PC-3 (cell line): Measurements from ENCODE around the gene KRT5. TPM values are rescaled to one million over a fixed set of nuclear protein-coding genes. Genes with fewer than 3 reads are reported as not detected.

Experiments
- ATAC-seq: fragments of 200-7000 bp; cut with Tn5 transposase; 2 replicates; pipeline ENCODE4 v1.9.1; 2020; ENCODE audit warnings: mild to moderate bottlenecking, moderate library complexity
- BruUV-seq: library from RNA; stranded (reverse); fragments of 400-500 nt; replicated peaks from 2 replicates; lab custom pipeline; 2021; lab: Mats Ljungman, UMichigan
- CTCF ChIA-PET: fragments of 300-600 bp; sonication (Branson Sonifier 250); formaldehyde crosslinking; loops from one replicate; lab custom pipeline; 2022; ENCODE audit warnings: antibody characterized with exemption; lab: Charles Lee
- POLR2A ChIA-PET: fragments of 300-600 bp; sonication (Branson Sonifier 250); formaldehyde crosslinking; loops from one replicate; lab custom pipeline; 2022; ENCODE audit warnings: antibody characterized with exemption; ENCODE audit not compliant: unreplicated experiment; lab: Charles Lee
- DNase-seq: peaks from one replicate; pipeline ENCODE4 v3.0.0-alpha.2; 2015
- H2AFZ ChIP-seq: fragments of 300-600 bp; sonication (generic); 2 replicates; pipeline ENCODE4 v1.6.0; 2016; ENCODE audit warnings: antibody characterized with exemption, low read length
- H3F3A ChIP-seq: fragments of 300-600 bp; sonication (generic); one replicate; pipeline ENCODE4 v1.6.0; 2017; ENCODE audit warnings: antibody characterized with exemption, low read length, control low read depth, mild to moderate bottlenecking; ENCODE audit not compliant: unreplicated experiment
- H3K27ac ChIP-seq: fragments of 300-600 bp; sonication (generic); 2 replicates; pipeline ENCODE4 v1.5.1; 2016; ENCODE audit warnings: mild to moderate bottlenecking, low read length
- H3K27me3 ChIP-seq: fragments of 300-600 bp; sonication (generic); 2 replicates; pipeline ENCODE4 v1.6.1; 2016; ENCODE audit warnings: low read length, mixed read lengths
- H3K36me3 ChIP-seq: fragments of 300-600 bp; sonication (generic); 2 replicates; pipeline ENCODE4 v1.6.1; 2016; ENCODE audit warnings: low read depth, mixed run types, low read length, mixed read lengths
- H3K4me1 ChIP-seq: fragments of 300-600 bp; sonication (generic); 2 replicates; pipeline ENCODE4 v1.5.1; 2016; ENCODE audit warnings: low read length; ENCODE audit not compliant: insufficient read depth
- H3K4me2 ChIP-seq: fragments of 300-600 bp; sonication (generic); 2 replicates; pipeline ENCODE4 v1.6.0; 2016; ENCODE audit warnings: low read length
- H3K4me3 ChIP-seq: fragments of 300-600 bp; sonication (generic); 2 replicates; pipeline ENCODE4 v1.5.1; 2016; ENCODE audit warnings: mild to moderate bottlenecking, low read length, mixed read lengths
- H3K79me2 ChIP-seq: fragments of 300-600 bp; sonication (generic); 2 replicates; pipeline ENCODE4 v1.6.1; 2017; ENCODE audit warnings: low read length, mixed read lengths
- H3K9ac ChIP-seq: fragments of 300-600 bp; sonication (generic); 2 replicates; pipeline ENCODE4 v1.6.0; 2016; ENCODE audit warnings: mild to moderate bottlenecking, low read length
- H3K9me2 ChIP-seq: fragments of 300-600 bp; sonication (generic); replicated peaks from 2 replicates; pipeline ENCODE4 v1.6.1; 2016; ENCODE audit warnings: mixed run types, low read length, mixed read lengths
- H3K9me3 ChIP-seq: fragments of 300-600 bp; sonication (generic); 2 replicates; pipeline ENCODE4 v1.6.1; 2016; ENCODE audit warnings: low read length, mixed read lengths
- H4K20me1 ChIP-seq: fragments of 300-600 bp; sonication (generic); 2 replicates; pipeline ENCODE4 v1.6.1; 2016; ENCODE audit warnings: low read length, mixed read lengths
- CTCF ChIP-seq: fragments of 300-600 bp; sonication (generic); conservative IDR thresholded peaks from 2 replicates; pipeline ENCODE4 v1.5.1; 2017; ENCODE audit warnings: antibody characterized with exemption, low read depth, mild to moderate bottlenecking, low read length
- EZH2 ChIP-seq: fragments of 300-600 bp; sonication (generic); IDR thresholded peaks from one replicate; pipeline ENCODE4 v1.6.1; 2017; ENCODE audit warnings: antibody characterized with exemption, mild to moderate bottlenecking, low read length; ENCODE audit not compliant: unreplicated experiment
- EZH2phosphoT487 ChIP-seq: fragments of 300-600 bp; sonication (generic); IDR thresholded peaks from 2 replicates; pipeline ENCODE4 v1.6.1; 2018; ENCODE audit warnings: mild to moderate bottlenecking, antibody characterized with exemption, low read length, borderline replicate concordance
- intact Hi-C: fragments of 100-400 bp; cut with micrococcal nuclease; formaldehyde crosslinking; loops from 2 replicates; pipeline ENCODE4 v1.9.0; 2023
- total RNA-seq: library from RNA; depleted of rRNA; stranded (reverse); fragments of >200 nt; gene quantifications from 2 replicates; pipeline ENCODE4 v1.2.3, GENCODE V29; 2014

The KRT5 gene
- total RNA-seq, 1 experiment from 2014 or later, result not detected

GRCh38 chr12:52518574-52519386, 1.4 kb downstream of the KRT5 start:
- H4K20me1 ChIP-seq, result no peaks in the 10 kb centered on the region
- no peak overlapping the region for H3K4me3 ChIP-seq
- no peak overlapping the region for H3K9ac ChIP-seq
- no peaks in the 10 kb centered on the region for H3K9me3 ChIP-seq
- no peaks in the 10 kb centered on the region for H3K79me2 ChIP-seq
- intact Hi-C loops, result no loop called here
- ChIA-PET POLR2A (no interaction called here), CTCF (no interaction called here)
- no peaks in the 10 kb centered on the region for H3F3A ChIP-seq
- H3K27me3 ChIP-seq, result no peaks in the 10 kb centered on the region
- no peak overlapping the region for H2AFZ ChIP-seq
- no peaks in the 10 kb centered on the region for H3K36me3 ChIP-seq
- no peaks in the 10 kb centered on the region for H3K9me2 ChIP-seq
- TF ChIP-seq EZH2 (no peak), EZH2phosphoT487 (no peak), CTCF (no peak)
- DNase-seq, result no peak
- no peak overlapping the region for H3K4me2 ChIP-seq
- peaks cover 27% of the 10 kb centered on the region for H3K4me1 ChIP-seq
- no peak for ATAC-seq
- no TSS peak for BruUV-seq
- no peak overlapping the region for H3K27ac ChIP-seq

- TF ChIP-seq EZH2phosphoT487 (no peak), EZH2 (no peak), CTCF (no peak)
- Histone ChIP-seq H3K36me3 (no peaks in the 10 kb centered on the region), H2AFZ (no peak overlapping the region), H3K9me3 (no peaks in the 10 kb centered on the region), H3K9me2 (no peaks in the 10 kb centered on the region), H3K9ac (no peak overlapping the region), H3K79me2 (no peaks in the 10 kb centered on the region), H3K4me1 (peaks cover 27% of the 10 kb centered on the region), H3F3A (no peaks in the 10 kb centered on the region), H4K20me1 (no peaks in the 10 kb centered on the region), H3K4me2 (no peak overlapping the region), H3K4me3 (no peak overlapping the region), H3K27ac (no peak overlapping the region), H3K27me3 (no peaks in the 10 kb centered on the region)
- ATAC-seq (no peak), DNase-seq (no peak)
- BruUV-seq, result no TSS peak
- POLR2A ChIA-PET, result no interaction called here
- intact Hi-C loops, result no loop called here
- CTCF ChIA-PET, result no interaction called here
These were observed 2.3 kb downstream of the KRT5 start for GRCh38 chr12:52517888-52518287.
